Measurements from ENCODE around the gene TRIM67.
"Not testable (repeated sequence)": the region's sequence is repeated elsewhere in the genome, so short reads cannot be mapped to it uniquely, and the experiment has no call there.

Gene TRIM67

GRCh38 chr1:231161667-231162296 is at the start of gene TRIM67:
TSS of gene TRIM67 (plus strand) at chr1:231162058. CDS start at chr1:231162970, 912 bp downstream.
- DNase-seq, result peak; percentile 4

GRCh38 chr1:231116738-231117137 is 45.1 kb upstream of the TRIM67 start:
- no peak for DNase-seq

GRCh38 chr1:231118704-231119453 is 43.0 kb upstream of the TRIM67 start:
- DNase-seq, result no peak

- no peak for DNase-seq
Measured at GRCh38 chr1:231121533-231121932, 40.3 kb upstream of the TRIM67 start.

DNA sequence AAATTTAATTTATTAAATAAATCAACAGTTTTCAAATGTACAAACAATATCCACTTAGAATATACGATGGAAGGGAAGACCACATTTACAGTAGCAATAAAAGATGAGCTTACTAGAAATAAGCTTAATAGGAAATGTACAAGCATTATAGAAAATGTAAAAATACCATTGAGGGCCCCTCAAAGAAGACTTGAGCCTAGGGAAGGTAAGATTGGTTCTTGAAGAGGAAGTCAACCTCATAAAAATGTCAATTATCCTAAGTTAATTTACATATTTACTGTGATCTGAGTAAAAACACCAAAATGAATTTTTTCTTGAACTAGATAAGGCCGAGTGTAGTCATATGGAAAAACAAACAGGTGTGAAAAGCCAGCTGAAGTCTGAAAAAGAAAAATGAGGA is 39.7 kb upstream of the TRIM67 start:
- DNase-seq, result no peak

DNA sequence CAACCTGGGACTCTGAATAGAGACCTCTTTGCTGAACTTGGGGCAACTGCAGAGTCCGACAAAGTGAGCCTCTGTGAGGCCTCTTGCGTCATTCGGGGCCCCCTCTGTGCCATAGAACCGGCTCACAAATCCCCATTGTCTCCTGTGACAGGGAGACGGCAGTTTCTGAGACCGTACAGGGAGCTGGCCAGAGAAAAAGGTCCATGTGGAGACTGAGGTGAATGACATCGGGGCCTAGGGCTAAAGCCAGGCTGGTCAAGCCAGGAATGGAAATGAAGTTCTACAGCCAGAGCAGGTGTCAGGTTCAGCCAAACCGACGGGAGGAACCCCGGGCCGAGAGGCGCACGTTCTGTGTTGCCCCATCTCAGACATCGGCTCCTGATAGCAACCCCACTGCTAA is 37.1 kb upstream of the TRIM67 start:
- DNase-seq, result no peak

DNA sequence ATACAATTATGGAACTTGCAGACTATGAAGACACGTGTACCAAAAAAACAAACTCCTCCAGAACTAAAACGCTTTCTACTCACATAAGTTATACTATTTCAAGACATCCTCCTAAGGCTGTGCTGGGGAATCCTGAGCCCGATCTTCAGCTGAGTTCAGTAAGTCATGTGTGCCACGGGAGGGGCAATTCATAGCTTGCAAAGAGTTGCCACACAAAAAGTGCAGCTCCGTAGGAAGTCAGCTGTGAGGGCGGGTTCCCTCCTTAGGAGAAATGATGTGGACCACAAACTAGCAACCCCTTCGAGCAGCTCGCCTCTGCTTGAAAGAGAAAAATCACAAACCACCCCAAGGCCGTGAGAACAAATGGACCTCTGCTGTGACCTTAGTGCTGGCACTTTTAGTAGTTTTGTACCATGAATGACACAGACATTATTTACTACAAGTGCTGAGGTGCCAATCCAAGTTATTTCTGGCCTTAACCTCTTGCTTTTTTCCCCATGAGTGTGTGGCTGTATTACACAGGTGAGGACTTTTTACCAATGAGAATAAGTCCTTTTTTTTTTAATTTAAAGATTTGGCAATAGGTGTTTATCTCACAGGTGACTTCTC is 35.8 kb upstream of the TRIM67 start:
- DNase-seq, result no peak

- DNase-seq, result not testable (repeated sequence)
Measured at GRCh38 chr1:231127106-231127505, 34.8 kb upstream of the TRIM67 start.

GRCh38 chr1:231128471-231128870 is 33.4 kb upstream of the TRIM67 start:
- not testable (repeated sequence) for DNase-seq

- DNase-seq, result no peak
Measured at GRCh38 chr1:231130544-231130943, 31.3 kb upstream of the TRIM67 start.

- not testable (repeated sequence) for DNase-seq
Measured at GRCh38 chr1:231132591-231132990, 29.3 kb upstream of the TRIM67 start.

- no peak for DNase-seq
Measured at GRCh38 chr1:231134624-231135023, 27.2 kb upstream of the TRIM67 start.

- no peak for DNase-seq
Measured at GRCh38 chr1:231138236-231138635, 23.6 kb upstream of the TRIM67 start.

- DNase-seq, result peak; percentile 7
Measured at GRCh38 chr1:231139125-231139649, 22.7 kb upstream of the TRIM67 start.

DNA sequence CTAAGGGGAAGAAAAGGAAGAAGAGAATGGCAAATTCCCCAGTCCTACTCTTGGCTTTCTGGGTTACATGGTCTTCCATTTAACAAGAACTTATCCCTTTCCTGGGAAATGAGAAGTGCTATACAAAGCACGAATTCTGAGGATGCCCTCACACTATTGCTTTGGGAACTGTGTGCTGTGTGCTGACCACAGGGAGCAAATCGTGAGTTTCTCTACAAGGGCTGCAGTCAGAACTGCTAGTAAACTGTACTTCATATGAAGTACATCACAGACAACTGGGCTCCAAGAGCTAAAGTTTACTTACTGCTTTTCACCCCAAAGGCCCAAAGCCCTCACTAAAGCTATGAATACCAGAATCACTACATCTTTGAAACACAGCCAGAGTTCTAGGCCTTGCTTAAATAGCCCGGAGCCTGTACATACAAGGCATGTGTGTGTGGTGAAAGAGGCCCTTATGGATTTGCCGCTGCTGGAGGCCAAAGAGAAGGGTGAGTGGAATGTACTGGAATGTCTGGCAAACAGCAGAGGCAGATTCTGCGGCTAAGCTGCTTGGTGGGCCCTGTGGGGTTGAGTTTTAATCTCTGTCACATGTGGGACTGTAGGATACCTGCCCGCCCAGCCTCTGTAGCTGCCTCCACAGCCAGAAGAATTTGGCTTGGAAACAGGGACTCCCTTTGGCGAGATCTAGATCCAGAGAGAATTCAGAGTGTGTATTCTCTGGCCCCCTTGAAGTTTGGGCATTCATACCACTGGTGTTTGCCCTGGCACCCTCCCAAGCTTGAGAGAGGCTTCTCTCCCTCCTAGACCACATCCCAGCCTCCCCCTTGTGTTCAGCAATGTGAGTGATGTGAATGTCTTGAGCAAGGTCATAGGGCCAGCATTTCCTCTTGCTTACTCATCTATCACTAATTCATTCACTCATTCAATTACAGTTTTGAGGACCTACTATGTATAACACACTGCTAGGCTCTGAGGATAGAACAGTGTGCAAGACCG is 21.9 kb upstream of the TRIM67 start:
- DNase-seq, result no peak

DNA sequence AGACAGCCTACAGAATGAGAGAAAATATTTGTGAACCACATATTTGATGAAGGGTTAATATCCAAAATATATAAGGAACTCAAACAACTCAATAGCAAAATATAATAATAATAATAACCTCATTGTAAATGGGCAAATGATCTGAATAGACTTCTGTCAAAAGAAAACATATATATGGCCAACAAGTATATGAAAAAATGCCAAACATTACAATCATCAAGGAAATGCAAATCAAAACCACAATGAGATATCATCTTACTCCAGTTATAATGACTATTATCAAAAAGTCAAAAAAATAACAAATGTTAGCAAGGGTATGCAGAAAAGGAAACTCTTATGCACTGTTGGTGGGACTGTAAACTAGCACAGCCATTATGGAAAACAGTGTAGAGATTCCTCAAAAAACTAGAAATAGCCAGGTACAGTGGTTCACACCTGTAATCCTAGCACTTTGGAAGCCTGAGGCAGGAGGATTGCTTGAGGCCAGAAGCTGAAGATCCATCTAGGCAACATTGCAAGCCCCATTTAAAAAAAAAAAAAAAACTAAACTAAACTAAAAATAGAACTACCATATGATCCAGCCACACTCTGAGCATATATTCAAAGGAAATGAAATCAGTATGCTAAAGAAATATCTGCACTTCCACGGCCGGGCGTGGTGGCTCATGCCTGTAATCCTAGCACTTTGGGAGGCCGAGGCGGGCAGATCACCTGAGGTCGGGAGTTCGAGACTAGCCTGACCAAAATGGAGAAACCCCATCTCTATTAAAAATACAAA is 17.3 kb upstream of the TRIM67 start:
- no peak for DNase-seq

- DNase-seq, result no peak
Measured at GRCh38 chr1:231147896-231148295, 14.0 kb upstream of the TRIM67 start.

GRCh38 chr1:231151811-231152210 is 10.0 kb upstream of the TRIM67 start:
- no peak for DNase-seq

GRCh38 chr1:231153726-231154125 is 8.1 kb upstream of the TRIM67 start:
- DNase-seq, result no peak

GRCh38 chr1:231155808-231156207 is 6.0 kb upstream of the TRIM67 start:
- DNase-seq, result no peak

- no peak for DNase-seq
Measured at GRCh38 chr1:231157311-231157710, 4.5 kb upstream of the TRIM67 start.

DNA sequence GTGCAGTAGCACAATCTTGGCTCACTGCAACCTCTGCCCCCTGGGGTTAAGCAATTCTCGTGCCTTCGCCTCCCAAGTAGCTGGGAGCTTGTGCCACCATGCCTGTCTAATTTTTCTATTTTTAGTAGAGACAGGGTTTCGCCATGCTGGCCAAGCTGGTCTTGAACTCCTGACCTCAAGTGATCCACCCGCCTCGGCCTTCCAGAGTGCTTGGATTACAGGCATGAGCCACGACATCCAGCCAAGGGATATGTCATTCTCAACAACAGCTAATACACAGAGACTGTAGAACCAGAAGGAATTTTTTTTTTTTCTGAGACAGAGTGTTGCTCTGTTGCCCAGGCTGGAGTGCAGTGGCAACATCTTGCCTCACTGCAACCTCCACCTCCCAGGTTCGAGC is 3.7 kb upstream of the TRIM67 start:
- not testable (repeated sequence) for DNase-seq

Data from activated CD4-positive, alpha-beta T cell treated with anti-CD3 and anti-CD28 coated beads, Interleukin-10, Interleukin-2, amounts not matched to agents 100 ng/mL and 50 ng/mL, durations not matched to agents 16 hours and 8 hours (primary cell).